HG03135 (cell line): ENCODE data around the gene CDK3.
"Not testable (repeated sequence)": the region's sequence is repeated elsewhere in the genome, so short reads cannot be mapped to it uniquely, and the experiment has no call there.

Experiments
- ATAC-seq: cut with Tn5 transposase; IDR thresholded peaks from one replicate; pipeline ENCODE4 v1.9.1; 2021; ENCODE audit warnings: mild to moderate bottlenecking, moderate library complexity; ENCODE audit not compliant: unreplicated experiment

CDK3 gene

DNA sequence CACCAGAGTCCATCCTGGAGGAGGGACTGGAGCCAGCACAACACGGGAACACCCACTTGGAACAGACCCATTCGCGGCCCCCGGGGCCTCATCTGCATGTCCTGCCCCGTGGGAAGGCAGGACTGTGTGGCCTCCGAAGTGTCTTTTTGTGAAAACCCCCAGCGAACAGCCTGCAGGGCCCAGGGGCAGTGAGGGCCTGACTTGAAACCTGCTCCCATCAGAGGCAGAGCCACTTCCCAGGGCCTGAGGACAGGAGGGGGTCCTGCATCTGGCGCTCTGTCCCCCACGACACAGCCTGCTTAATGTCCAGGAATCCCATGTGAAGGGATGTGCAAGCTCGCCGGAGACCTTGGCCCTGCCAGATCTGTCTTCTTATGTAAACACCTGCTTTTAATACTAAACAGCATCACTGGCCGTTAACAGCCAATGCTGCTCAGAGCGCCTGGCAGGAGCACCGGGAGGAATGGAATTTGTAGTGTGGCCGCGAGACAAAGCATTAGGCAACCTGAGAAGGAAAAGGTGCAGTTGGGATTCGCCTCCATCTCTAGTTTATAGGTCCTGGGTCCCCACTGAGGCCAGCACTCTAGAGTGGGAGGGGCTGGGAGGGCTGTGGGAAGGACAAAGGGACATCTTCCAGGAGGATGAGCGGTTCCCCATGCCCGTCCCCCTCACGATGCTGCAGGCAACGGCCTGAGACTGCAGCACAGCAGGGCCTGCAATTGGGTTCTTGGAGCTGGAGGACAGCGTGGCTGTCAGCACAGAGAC lies 36.0 kb downstream of the CDK3 start:
- no peak for ATAC-seq

DNA sequence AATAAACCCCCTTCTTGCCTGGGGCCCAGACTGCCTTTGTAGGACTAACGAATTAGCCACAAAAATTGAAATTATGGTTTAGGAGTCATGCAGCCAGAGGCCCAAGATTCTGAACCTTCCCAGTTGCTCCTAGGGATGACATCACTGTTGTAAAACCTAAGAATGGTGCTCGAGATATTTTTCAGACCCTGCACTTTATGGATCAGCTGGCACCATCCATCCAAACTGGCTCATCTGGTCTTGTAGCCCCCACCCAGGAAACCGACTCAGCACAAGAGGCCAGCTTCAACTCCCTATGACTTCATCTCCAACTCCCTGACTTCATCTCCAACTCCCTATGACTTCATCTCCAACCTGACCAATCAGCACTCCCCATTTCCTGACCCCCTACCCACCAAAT lies 37.4 kb downstream of the CDK3 start:
- no peak for ATAC-seq

DNA sequence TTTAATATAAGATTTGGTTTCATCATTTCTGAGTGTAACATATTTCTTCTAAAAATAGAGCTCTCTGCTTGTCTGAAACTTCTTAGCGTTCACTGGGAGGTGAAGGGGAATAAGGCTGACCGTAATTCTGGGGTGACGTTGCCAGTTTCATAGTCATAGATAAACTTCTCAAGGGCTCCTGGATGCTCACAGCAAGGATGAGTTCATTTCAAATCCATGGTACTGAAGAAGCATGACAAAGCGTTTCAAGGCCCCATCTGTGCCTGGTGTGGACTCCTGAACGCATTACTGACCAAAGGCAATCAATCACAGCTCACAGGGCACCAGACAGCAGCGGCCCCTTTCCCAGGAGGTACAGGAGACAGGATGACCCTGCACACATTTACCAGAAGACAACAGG lies 38.5 kb downstream of the CDK3 start:
- no peak for ATAC-seq

DNA sequence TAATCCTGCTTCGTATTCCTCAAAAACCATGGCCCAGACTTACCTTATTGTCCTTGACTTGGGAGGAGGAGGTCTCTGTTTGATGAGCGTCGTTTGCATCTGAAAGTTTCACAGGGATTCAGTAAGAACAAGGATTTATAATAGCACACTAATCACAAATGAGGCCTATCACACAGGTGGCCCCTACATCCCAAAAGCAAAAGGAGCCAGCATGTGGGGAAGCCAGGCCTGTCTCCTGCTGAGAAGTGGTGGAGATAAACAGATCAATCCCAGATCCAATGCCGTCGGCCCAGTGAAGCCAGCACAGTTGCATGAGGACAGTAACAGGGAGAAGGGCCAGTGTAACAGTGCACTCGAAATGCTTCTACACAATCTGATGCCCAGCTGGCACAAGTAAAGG lies 39.7 kb downstream of the CDK3 start:
- ATAC-seq: no peak

DNA sequence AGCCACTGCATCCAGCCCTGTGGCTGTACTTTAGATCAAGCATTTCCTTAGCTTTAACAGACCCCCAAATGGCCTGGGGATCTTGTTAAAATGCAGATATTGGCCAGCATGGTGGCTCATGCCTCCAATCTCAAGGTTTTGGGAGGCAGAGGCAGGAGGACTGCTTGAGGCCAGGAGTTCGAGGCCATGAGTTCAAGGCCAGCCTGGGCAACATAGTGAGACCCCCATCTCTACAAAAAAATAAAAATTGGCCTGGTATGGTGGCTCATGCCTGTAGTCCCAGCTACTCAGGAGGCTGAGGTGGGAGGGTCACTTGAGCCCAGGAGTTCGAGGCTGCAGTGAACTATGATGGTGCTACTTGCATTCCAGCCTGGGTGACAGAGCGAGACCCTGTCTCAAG lies 42.2 kb downstream of the CDK3 start:
- ATAC-seq: not testable (repeated sequence)

DNA sequence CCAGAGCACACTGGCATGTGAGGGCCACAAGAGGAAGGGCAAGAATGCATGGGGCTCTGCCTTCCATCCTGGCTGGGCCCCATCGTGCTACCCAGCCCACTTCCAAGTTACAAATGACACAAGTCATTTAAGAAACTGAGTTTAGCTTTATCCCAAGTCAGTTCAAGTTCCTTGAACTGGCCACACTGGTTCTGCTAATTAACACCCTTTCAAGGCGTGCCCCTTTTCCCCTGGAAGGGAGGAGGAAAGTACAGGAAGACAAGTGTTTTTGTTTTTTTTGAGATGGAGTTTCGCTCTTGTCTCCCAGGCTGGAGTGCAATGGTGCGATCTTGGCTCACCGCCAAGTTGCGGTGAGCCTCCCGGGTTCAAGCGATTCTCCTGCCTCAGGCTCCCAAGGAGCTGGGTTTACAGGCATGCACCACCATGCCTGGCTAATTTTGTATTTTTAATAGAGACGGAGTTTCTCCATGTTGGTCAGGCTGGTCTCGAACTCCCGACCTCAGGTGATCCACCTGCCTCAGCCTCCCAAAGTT lies 43.9 kb downstream of the CDK3 start:
- ATAC-seq: not testable (repeated sequence)

DNA sequence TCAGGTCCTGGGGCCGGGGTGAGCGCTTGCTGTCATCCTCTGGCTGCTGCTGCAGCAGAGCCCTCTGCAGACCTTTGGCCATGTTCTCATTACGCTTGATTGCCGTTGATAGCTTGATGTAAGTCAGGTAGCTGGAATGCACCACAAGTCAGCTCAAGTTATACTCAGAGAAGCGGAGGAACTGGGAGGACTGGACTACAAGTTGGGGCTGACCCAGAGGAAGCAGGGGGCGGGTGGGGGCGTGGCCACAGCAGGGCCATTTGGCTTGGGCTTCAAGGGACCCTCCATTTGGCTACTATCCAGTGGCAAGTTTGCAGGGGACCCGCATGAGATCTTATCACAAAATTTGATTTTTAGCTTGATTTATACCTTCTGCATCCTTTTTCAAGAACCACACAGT lies 45.4 kb downstream of the CDK3 start:
- no peak for ATAC-seq

DNA sequence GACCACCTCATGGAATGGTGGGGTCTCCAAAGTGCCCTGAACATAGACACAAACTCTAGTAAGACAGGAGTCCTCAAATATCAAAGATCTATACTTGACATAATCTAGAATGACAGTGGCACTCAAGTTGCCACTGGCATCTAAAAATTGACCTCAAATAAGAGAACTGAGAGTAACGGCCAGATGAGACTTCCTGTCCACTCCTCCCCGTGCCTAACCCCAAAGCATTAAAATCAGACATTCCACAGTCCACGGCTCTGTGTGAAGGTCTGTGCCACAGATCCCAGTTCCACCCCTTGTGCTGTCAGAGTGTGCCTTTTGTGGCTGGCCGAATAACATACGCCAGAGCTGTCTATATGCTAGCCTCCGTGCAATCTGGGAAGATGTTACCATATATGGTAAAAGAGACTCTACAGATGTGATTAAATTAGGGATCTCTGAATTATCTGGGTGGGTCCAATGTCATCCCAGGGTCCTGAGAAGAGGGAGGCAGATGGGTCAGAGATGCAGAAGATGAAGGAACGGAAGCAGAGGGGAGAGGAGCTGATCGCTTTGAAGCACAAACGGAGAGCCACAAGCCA lies 47.5 kb downstream of the CDK3 start:
- ATAC-seq: no peak

DNA sequence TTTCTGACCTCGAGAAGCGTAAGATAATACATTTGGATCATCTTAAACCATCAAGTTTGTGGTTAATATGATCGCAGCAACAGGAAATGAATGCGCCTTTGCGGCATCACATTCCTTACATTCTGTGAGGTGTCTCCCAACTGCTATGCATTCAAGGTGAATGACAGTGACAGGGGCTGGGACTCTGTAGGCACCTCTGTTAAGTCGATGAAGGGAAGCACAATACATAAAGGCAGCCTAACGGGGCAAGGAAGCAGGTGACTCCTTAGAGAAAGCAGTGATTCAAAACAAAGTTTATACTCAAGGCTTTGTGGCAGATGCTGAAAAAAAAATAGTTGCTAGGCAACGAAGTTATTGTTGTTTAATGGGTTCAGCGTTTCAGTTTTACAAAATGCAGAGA lies 48.1 kb downstream of the CDK3 start:
- no peak for ATAC-seq

DNA sequence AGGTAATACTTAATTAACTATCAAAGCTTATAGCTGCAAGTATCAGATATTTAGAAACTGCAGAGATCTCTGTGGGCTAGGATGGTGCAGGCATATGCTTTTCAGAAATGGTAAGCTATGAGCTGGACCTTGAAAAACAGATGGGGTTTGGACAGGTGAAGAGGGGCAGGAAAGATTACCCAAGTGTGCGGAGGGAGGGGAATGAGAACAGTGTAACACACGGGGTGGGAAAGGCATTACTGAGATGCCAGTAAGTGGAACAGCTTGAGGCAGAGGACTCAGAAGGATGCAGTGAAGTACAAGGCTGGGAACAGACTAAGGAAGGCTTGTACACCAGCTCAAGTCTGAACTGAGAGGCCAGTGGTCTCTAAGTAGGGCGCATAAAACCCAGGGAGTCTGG lies 48.6 kb downstream of the CDK3 start:
- ATAC-seq: no peak

DNA sequence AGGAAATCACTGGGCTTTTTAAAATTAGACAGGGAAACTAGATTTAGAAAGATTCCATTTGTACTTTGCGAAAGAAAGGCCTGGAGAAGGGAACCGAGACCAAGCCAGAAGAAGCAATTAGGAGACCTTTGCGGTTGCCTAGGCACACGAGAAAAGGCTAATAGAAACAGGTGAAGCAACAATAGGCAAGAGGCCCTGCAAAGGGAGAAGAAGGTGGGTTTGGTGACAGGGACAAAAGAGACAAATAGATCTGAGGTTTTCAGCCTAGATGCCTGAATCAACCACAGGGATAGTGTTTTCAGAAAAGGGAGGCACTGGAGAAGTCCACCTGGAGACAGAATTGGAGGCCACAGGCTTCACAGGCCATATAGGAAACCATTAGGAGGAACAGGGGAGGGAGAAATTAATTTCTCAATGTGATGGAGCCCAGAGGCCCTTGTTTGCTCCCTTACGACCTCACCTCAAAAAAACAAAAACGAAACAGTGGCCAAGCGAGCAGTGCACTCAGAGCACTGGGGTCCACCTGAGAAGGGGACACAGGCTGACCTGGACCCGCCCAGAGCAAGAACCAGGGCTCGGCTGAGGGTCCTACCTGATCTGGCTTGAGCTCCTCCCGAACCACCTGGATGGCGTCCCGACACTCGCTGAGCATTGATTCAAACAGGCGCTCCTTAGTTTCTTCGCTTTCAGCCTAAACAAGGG lies 49.3 kb downstream of the CDK3 start:
- no peak for ATAC-seq

DNA sequence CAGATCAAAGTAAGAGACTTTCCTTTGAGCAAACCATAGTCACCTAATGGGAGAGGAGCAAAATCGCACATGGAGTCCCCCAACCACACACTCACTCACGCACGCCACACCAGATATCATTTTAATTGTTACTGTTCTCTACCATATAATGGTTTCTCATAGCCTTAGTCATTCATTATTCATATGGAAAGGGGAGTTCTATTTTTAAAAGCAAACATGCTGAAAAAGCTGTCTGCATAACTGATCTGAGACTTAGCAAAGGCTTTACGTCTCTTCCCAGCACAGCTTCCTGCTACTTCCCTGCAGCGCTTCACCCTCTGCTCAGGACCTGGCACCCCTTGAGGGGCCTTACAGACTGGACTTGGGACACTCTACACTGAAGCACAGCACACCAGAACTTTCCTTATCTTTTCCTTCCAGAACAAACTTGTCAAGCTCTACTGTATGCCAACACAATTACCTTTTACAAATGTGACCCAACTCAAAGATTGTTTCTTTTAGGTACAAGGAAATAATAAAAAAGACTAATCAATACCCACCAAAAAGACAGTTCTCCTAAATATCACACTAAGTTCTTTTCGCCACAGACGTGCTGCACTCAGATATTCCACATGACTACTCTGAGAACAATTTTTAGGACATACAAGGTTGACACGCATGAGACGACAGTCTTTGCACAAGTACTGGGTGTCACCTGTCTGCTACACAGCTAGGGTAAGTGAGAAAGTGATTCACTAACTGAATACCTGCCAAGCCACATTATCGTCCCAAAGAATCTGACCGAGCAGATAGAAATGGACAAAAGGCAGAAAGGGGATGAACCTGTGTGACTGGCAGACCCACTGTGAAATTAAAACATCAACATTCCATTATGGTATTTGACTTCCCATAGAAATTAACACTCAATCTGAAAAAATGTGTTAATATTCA lies 50.1 kb downstream of the CDK3 start:
- ATAC-seq: no peak

DNA sequence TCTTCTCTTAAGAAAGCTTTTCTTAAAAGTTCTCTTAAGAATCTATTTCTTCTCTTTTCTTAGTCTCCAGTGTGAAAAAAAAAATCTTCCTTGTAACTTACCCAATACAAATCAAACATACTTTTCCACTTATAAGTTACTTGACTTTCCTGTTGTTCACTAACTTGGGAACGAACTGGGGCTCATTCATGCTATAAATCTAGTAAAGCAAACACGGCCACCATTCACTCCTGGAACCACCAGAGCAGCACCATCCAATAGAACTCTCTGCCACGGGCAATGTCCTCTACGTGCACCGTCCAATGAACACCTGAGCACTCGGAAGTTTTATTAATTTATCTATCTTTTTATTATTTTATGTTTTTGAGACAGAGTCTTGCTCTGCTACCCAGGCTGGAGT lies 50.9 kb downstream of the CDK3 start:
- no peak for ATAC-seq

DNA sequence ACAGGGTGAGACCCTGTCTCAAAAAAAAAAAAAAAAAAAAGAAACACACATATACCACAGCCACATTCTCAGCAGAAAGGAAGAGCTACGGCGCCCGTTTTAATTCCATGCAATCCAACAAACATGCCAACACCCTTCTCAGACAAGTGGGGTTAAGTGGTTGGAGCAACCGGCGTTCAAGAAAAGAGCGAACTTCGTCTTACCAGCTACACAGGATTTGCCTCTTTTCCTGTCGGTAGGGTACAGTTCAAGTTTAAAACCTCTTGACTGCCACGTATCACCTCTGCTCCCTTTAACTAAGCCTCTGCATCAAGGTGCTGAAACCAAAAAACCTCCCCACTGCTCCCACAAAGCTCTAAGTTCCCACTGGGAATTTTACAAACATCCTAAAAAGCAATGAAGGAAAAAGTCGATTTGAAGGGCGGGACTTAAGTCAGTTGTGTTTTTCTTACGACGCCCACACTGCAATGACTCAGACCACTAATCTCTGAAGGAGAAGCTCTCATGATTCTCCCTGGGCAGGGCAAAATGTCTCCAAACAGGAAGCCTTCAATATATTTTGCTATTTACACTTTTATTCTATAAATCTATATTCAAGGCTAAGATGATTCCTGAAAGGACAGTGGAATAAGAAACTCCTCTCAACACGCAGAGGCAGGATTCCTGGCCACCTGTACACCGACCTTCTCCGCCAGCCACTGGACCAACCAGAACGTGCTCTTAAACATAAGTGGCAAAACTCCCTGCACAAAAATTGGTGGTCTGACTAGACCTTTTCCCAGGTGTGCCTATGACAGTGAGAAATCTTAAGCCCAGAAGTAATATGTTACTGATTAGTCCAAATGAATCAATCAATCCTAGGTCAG lies 52.8 kb downstream of the CDK3 start:
- no peak for ATAC-seq

DNA sequence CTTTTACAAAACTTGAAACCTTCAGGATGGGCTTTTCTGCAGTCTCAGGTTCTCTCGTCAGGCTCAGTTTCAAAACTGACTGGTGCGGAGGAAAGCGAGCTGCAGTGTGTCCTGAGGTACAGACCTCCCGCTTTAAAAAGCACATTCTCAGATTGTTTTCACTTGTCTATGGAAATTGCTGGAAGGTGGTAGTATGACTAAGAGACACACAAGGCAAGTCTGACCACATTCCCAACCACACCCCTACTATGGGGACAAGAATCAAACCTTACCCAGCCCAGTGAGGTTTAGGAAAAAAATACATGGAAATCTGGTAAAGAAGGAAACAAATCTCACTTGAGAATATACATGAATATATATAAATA lies 53.4 kb downstream of the CDK3 start:
- ATAC-seq: no peak
